H9 (cell line): ENCODE data around the gene PPIL6. TPM values are rescaled to one million over a fixed set of nuclear protein-coding genes. Genes with fewer than 3 reads are reported as not detected.

ENCODE experiments used
- DNase-seq: peaks from one replicate; pipeline ENCODE4 v3.0.0-alpha.2; 2017
- H2AFZ ChIP-seq: one replicate; pipeline ENCODE4 v1.6.1; 2013; ENCODE audit warnings: mild to moderate bottlenecking, low read length, control low read depth, moderate library complexity
- H2AK5ac ChIP-seq: 2 replicates; pipeline ENCODE4 v1.6.1; 2013; ENCODE audit warnings: low read length, control low read depth, mixed read lengths; ENCODE audit not compliant: insufficient read length
- H2BK120ac ChIP-seq: one replicate; pipeline ENCODE4 v1.6.1; 2013; ENCODE audit warnings: low read depth, mild to moderate bottlenecking, low read length, control low read depth, inconsistent platforms; ENCODE audit not compliant: poor library complexity, severe bottlenecking
- H2BK12ac ChIP-seq: 2 replicates; pipeline ENCODE4 v1.6.1; 2013; ENCODE audit warnings: low read length, control low read depth, mixed read lengths, low read depth; ENCODE audit not compliant: insufficient read length
- H2BK15ac ChIP-seq: 2 replicates; pipeline ENCODE4 v1.6.1; 2013; ENCODE audit warnings: low read depth, low read length, control low read depth
- H2BK20ac ChIP-seq: one replicate; pipeline ENCODE4 v1.6.1; 2013; ENCODE audit warnings: low read depth, mild to moderate bottlenecking, low read length, control low read depth, inconsistent platforms; ENCODE audit not compliant: poor library complexity, severe bottlenecking
- H2BK5ac ChIP-seq: 2 replicates; pipeline ENCODE4 v1.6.1; 2013; ENCODE audit warnings: low read length, control low read depth, mixed read lengths; ENCODE audit not compliant: insufficient read length
- H3K14ac ChIP-seq: 2 replicates; pipeline ENCODE4 v1.6.1; 2013; ENCODE audit warnings: low read length, control low read depth; ENCODE audit not compliant: insufficient read depth
- H3K18ac ChIP-seq: 2 replicates; pipeline ENCODE4 v1.6.1; 2013; ENCODE audit warnings: low read depth, mild to moderate bottlenecking, mixed read lengths, low read length, control low read depth; ENCODE audit not compliant: insufficient read length
- H3K23ac ChIP-seq: 2 replicates; pipeline ENCODE4 v1.6.1; 2013; ENCODE audit warnings: low read length, control low read depth, mixed read lengths, low read depth; ENCODE audit not compliant: insufficient read length
- H3K23me2 ChIP-seq: 2 replicates; pipeline ENCODE4 v1.6.1; 2013; ENCODE audit warnings: low read depth, mild to moderate bottlenecking, mixed read lengths, low read length, control low read depth; ENCODE audit not compliant: insufficient read length, poor library complexity, severe bottlenecking
- H3K27ac ChIP-seq: 2 replicates; pipeline ENCODE4 v1.5.1; 2013; ENCODE audit warnings: low read length, control low read depth, mixed read lengths, low read depth; ENCODE audit not compliant: insufficient read length
- H3K27me3 ChIP-seq: 2 replicates; pipeline ENCODE4 v1.6.1; 2013; ENCODE audit warnings: low read length, control low read depth, inconsistent platforms; ENCODE audit not compliant: insufficient read depth
- H3K4ac ChIP-seq: 2 replicates; pipeline ENCODE4 v1.6.1; 2013; ENCODE audit warnings: low read depth, mild to moderate bottlenecking, control low read depth, inconsistent platforms, low read length, moderate library complexity
- H3K4me1 ChIP-seq: 2 replicates; pipeline ENCODE4 v1.6.1; 2013; ENCODE audit warnings: low read length, control low read depth, inconsistent platforms; ENCODE audit not compliant: insufficient read depth
- H3K4me2 ChIP-seq: 2 replicates; pipeline ENCODE4 v1.6.1; 2013; ENCODE audit warnings: low read length, control low read depth, mixed read lengths; ENCODE audit not compliant: insufficient read length, insufficient read depth
- H3K56ac ChIP-seq: 2 replicates; pipeline ENCODE4 v1.6.1; 2013; ENCODE audit warnings: low read depth, mild to moderate bottlenecking, mixed read lengths, low read length, control low read depth; ENCODE audit not compliant: insufficient read length
- H3K79me1 ChIP-seq: 2 replicates; pipeline ENCODE4 v1.6.1; 2013; ENCODE audit warnings: low read depth, mild to moderate bottlenecking, moderate library complexity, low read length, control low read depth, inconsistent platforms; ENCODE audit not compliant: insufficient read depth, poor library complexity, severe bottlenecking
- H3K79me2 ChIP-seq: 2 replicates; pipeline ENCODE4 v1.6.1; 2013; ENCODE audit warnings: low read length, control low read depth, inconsistent platforms; ENCODE audit not compliant: insufficient read depth
- H3K9ac ChIP-seq: 2 replicates; pipeline ENCODE4 v1.6.1; 2013; ENCODE audit warnings: low read length, control low read depth, mixed read lengths; ENCODE audit not compliant: insufficient read length; ENCODE audit errors: extremely low read depth
- H3K9me3 ChIP-seq: one replicate; pipeline ENCODE4 v1.6.1; 2013; ENCODE audit warnings: low read depth, low read length, inconsistent platforms; ENCODE audit not compliant: control insufficient read depth
- H3T11ph ChIP-seq: one replicate; pipeline ENCODE4 v1.6.1; 2013; ENCODE audit warnings: mild to moderate bottlenecking, low read length, control low read depth, inconsistent platforms
- H4K20me1 ChIP-seq: one replicate; pipeline ENCODE4 v1.6.1; 2013; ENCODE audit not compliant: control insufficient read depth, insufficient read length, insufficient read depth
- H4K5ac ChIP-seq: 2 replicates; pipeline ENCODE4 v1.6.1; 2013; ENCODE audit warnings: low read depth, mild to moderate bottlenecking, mixed read lengths, low read length, control low read depth; ENCODE audit not compliant: insufficient read length
- H4K8ac ChIP-seq: replicated peaks from 2 replicates; pipeline ENCODE4 v1.6.1; 2013; ENCODE audit warnings: low read length, control low read depth, mixed read lengths, low read depth; ENCODE audit not compliant: insufficient read length
- H4K91ac ChIP-seq: 2 replicates; pipeline ENCODE4 v1.6.1; 2013; ENCODE audit warnings: low read depth, mild to moderate bottlenecking, moderate library complexity, mixed read lengths, low read length, control low read depth; ENCODE audit not compliant: insufficient read length
- H3K27ac Mint-ChIP-seq, 3 experiments: 2 replicates in 2 of 3; 3 replicates in 1 of 3; pipeline ENCODE4 v1.8.0; 2020 to 2021; ENCODE audit warnings: mixed read lengths in 3 of 3, mild to moderate bottlenecking in 1 of 3, moderate library complexity in 1 of 3
- H3K27me3 Mint-ChIP-seq: 2 replicates; pipeline ENCODE4 v1.8.0; 2021; ENCODE audit warnings: low read depth, mild to moderate bottlenecking, moderate library complexity, mixed read lengths
- H3K36me3 Mint-ChIP-seq, 3 experiments: 2 replicates in 2 of 3; 3 replicates in 1 of 3; pipeline ENCODE4 v1.8.0; 2020 to 2021; ENCODE audit warnings: low read depth in 3 of 3, mixed read lengths in 3 of 3; ENCODE audit not compliant: insufficient read depth in 1 of 3
- H3K4me1 Mint-ChIP-seq, 2 experiments: 2 replicates each; pipeline ENCODE4 v1.8.0; 2020; ENCODE audit warnings: mixed read lengths in 2 of 2
- H3K4me3 Mint-ChIP-seq, 2 experiments: 2 replicates in 1 of 2; 3 replicates in 1 of 2; pipeline ENCODE4 v1.8.0; 2020 to 2021; ENCODE audit warnings: mild to moderate bottlenecking in 2 of 2, mixed read lengths in 2 of 2, moderate library complexity in 1 of 2
- H3K9me3 Mint-ChIP-seq, 2 experiments: 2 replicates in 1 of 2; 3 replicates in 1 of 2; pipeline ENCODE4 v1.8.0; 2020; ENCODE audit warnings: mild to moderate bottlenecking in 2 of 2, mixed read lengths in 2 of 2, moderate library complexity in 1 of 2
- CTCF ChIP-seq: fragments of 200-600 bp; sonication (generic); conservative IDR thresholded peaks from 3 replicates; pipeline ENCODE4 v1.8.0; 2021; ENCODE audit warnings: antibody characterized with exemption, mild to moderate bottlenecking
- WGBS: extraction: QIAGEN DNeasy Blood & Tissue Kit; methylation state at CpG from one replicate; pipeline ENCODE4 v1.1.7; 2013; ENCODE audit warnings: missing lambda C conversion rate, low lambda C conversion rate, mixed read lengths; ENCODE audit not compliant: insufficient read length; ENCODE audit errors: extremely low coverage; 5-methylcytosine and 5-hydroxymethylcytosine counted together
- total RNA-seq: library from RNA; stranded (reverse); gene quantifications from 2 replicates; pipeline ENCODE4 v1.2.1, GENCODE V29; 2021

PPIL6 gene
- total RNA-seq, 1 experiment from 2014 or later: 1.0 TPM

GRCh38 chr6:109393886-109394281, 46.5 kb downstream of the PPIL6 start:
- no peak overlapping the region; the same call in 1 of the 2 replicates for H3K4ac ChIP-seq
- no peak overlapping the region for H2BK15ac ChIP-seq
- no peak for TF ChIP-seq CTCF
- H3K23me2 ChIP-seq: no peaks in the 10 kb centered on the region
- H3K18ac ChIP-seq: no peak overlapping the region
- WGBS: no CpG with 5 or more reads among the region's 2 CpGs
- Mint-ChIP-seq H3K27me3 (no peaks in the 10 kb centered on the region; the same call in 1 of the 2 replicates), H3K4me3 (no peak overlapping the region), H3K36me3 (no peaks in the 10 kb centered on the region), H3K27ac (no peak overlapping the region), H3K4me1 (peaks cover 0 to 3% of the 10 kb centered on the region in 2 experiments; a peak in 1 of 4 replicates), H3K9me3 (no peaks in the 10 kb centered on the region)
- H3K9me3 ChIP-seq: no peaks in the 10 kb centered on the region
- no peak overlapping the region for H3K23ac ChIP-seq
- H3K56ac ChIP-seq: no peak overlapping the region
- no peak overlapping the region for H3K9ac ChIP-seq
- H3K79me1 ChIP-seq: no peaks in the 10 kb centered on the region
- no peak overlapping the region for H2AK5ac ChIP-seq
- H2BK5ac ChIP-seq: no peak overlapping the region
- H3K14ac ChIP-seq: no peak overlapping the region
- H3K27ac ChIP-seq: no peak overlapping the region
- no peak overlapping the region for H2BK20ac ChIP-seq
- H4K91ac ChIP-seq: no peak overlapping the region
- H2BK12ac ChIP-seq: no peak overlapping the region
- H4K8ac ChIP-seq: no peak overlapping the region
- H3K27me3 ChIP-seq: no peaks in the 10 kb centered on the region
- H3K4me2 ChIP-seq: no peak overlapping the region
- no peaks in the 10 kb centered on the region for H3K79me2 ChIP-seq
- H4K5ac ChIP-seq: no peak overlapping the region
- H3K4me1 ChIP-seq: no peaks in the 10 kb centered on the region
- H2BK120ac ChIP-seq: no peak overlapping the region
- no peak for DNase-seq
- H3T11ph ChIP-seq: no peak overlapping the region
- H4K20me1 ChIP-seq: no peaks in the 10 kb centered on the region
- no peak overlapping the region for H2AFZ ChIP-seq
